VCaP (cell line): ENCODE data around the gene MRPL33.

Experiments used
- H3K27ac ChIP-seq: fragments of 450-650 bp; 2 replicates; pipeline ENCODE4 v1.5.1; 2017
- TF ChIP-seq, protein P1 (sequence below): fragments of 450-650 bp; conservative IDR thresholded peaks from 2 replicates; pipeline ENCODE4 v1.5.1; 2017; ENCODE audit warnings: mild to moderate bottlenecking, moderate library complexity

The MRPL33 gene

DNA sequence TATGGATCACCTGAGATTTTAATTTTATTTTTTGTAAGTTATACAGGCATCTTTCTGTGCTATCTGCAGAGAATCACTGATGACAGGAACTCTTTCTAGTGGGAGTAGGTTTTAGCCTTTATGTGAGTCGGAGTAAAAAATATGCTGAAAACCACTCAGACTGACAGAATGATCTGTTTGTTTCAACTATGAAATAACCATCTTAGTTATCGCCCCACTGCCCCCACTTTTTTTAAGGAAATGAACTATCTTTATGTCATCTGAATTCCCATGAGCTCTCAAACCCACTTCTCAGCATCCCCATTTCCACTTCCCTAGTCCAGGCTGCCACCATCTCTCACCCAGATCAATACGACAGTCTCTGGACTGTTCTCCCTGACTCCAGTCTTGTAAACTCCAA lies 38.9 kb downstream of the MRPL33 start:
- no peak overlapping the region for H3K27ac ChIP-seq
- TF ChIP-seq, protein P1, sequence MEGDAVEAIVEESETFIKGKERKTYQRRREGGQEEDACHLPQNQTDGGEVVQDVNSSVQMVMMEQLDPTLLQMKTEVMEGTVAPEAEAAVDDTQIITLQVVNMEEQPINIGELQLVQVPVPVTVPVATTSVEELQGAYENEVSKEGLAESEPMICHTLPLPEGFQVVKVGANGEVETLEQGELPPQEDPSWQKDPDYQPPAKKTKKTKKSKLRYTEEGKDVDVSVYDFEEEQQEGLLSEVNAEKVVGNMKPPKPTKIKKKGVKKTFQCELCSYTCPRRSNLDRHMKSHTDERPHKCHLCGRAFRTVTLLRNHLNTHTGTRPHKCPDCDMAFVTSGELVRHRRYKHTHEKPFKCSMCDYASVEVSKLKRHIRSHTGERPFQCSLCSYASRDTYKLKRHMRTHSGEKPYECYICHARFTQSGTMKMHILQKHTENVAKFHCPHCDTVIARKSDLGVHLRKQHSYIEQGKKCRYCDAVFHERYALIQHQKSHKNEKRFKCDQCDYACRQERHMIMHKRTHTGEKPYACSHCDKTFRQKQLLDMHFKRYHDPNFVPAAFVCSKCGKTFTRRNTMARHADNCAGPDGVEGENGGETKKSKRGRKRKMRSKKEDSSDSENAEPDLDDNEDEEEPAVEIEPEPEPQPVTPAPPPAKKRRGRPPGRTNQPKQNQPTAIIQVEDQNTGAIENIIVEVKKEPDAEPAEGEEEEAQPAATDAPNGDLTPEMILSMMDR = no peak

DNA sequence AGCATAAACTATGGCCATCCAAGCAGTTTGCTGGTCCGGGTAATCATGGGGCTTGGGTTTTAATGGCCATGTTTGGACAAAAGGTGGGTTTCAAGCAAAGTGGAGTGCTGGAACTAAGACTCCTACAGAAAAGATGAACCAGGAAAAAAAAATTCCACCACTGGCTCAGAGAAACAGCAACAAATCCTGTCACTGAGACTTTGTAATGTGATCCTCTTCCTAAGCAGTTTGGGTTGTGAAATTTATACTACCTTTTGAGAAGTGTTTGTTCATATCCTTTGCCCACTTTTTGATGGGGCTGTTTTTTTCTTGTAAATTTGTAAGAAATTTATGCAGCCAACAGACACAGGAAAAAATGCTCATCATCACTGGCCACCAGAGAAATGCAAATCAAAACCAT lies 40.2 kb downstream of the MRPL33 start:
- TF ChIP-seq, protein P1 = no peak
- H3K27ac ChIP-seq = no peak overlapping the region

DNA sequence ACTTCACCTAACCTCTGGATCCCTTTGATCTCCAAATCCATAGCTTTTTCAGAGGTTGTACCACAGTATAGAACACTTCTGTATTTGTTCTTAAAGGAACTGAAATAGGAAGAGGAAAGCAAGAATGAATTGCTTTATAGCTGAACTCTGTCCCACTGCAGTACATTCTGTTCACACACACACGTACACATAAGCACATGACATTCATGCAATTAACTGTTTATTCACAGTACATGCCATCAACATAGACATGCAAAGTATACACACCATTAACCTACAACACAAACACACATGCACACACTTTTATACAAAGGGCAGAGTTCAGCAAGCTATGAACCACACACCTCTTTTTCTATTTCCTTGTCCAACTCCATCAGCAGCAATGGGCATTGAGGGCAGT lies 43.2 kb downstream of the MRPL33 start:
- TF ChIP-seq, protein P1 = no peak
- H3K27ac ChIP-seq = no peak overlapping the region

DNA sequence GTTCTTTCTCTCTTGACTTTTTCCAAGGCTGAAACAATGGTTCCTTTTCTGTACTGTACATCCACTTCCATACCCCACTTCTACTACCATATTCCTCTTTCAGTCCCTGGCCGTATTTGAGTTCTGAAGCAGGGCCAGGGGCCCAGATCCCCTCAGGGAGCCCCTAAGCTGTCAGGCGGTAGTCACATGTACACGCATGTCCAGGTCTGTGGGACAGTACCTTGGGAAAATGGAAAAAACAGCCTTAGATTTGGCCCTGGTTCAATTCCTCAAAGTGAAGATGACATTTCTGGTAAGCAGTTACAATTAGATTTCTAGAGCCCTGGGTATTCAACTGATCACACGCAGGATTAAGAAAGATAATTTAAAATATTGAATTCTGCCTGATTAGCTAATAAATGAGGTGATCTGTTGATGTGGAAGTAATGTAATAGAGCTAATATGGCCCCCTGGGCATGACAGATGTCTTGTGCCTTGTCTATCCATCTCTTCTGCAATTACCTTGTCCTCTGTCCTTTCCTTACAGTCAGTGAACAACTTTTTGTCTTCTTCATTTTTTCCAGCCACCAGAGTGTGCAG lies 44.4 kb downstream of the MRPL33 start:
- no peak overlapping the region for H3K27ac ChIP-seq
- TF ChIP-seq, protein P1 = no peak

DNA sequence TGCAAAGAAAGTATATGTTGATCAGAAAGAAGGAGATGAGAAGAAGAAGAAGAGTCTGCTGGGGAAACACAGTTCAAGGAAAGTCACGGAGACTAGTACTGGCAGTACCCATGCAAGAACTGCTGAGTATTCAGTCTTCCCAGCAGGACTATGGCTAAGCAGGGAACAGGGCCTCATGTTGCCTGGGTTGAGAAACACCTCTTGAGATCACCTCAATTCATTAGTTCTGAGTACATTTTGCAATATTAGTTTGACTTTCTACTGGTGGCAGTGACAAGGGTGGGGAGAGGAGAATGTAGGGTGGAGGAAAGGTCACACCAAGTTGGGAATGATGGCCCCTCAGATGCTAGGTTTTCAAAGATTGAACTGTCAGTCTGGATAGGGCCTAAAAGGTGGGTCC lies 50.5 kb downstream of the MRPL33 start:
- TF ChIP-seq, protein P1 = no peak

DNA sequence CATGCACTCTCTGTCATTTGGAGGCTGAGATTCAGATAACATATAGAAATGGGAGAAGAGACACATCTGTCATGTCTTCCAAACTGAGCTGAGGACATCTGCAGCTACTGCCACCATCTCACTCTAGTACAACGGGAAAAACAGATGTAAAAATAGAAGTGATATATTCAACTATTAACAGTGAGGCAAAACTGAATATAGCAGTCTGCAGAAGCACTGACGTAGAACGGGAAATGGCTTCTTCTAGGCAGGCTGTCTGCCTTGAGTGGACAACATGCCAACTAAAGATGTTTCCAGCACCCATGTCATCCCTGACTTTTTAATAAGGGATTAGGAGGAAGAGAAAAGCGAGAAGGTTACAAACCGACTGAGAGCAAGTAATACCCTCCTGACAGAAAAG lies 51.6 kb downstream of the MRPL33 start:
- TF ChIP-seq, protein P1 = no peak

More for the DNA sequence above, 50.5 kb downstream of the MRPL33 start:
- no peak overlapping the region for H3K27ac ChIP-seq

DNA sequence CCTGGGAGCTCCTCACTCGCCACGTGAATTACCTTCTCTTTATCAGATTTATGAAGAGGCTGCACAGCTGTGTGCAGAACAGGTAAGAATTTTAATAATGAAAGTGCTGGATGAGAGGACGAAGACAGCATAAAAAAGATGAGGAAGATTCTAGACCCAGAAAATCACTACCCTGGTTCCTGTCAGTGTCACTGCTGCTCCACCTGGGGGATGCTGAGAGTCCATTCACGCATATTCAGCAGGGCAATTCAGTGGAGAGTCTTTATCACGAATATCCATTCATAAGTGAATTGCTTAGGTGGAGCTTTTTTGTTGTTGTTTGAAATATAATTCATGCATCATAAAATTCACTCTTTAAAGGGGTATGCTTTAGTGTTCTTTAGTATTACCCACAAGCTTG lies 52.0 kb downstream of the MRPL33 start:
- TF ChIP-seq, protein P1 = peak; percentile 34
- H3K27ac ChIP-seq = no peak overlapping the region

More for the DNA sequence above, 51.6 kb downstream of the MRPL33 start:
- no peak overlapping the region for H3K27ac ChIP-seq
